Activated CD8-positive, alpha-beta memory T cell treated with anti-CD3 and anti-CD28 coated beads for 48 hours (primary cell): Measurements from ENCODE around the gene BUB1.
"Not testable (repeated sequence)": the region's sequence is repeated elsewhere in the genome, so short reads cannot be mapped to it uniquely, and the experiment has no call there.

ENCODE experiments used
- DNase-seq, 3 experiments: peaks; one replicate each; pipeline ENCODE4 v3.0.0-alpha.2; 2020; ENCODE audit warnings: low read depth in 2 of 3, low spot score in 2 of 3

Gene BUB1

GRCh38 chr2:110691612-110692258 lies 13.9 kb upstream of the BUB1 start:
- DNase-seq = no peak

GRCh38 chr2:110690083-110690965 lies 12.5 kb upstream of the BUB1 start:
- no peak for DNase-seq

DNA sequence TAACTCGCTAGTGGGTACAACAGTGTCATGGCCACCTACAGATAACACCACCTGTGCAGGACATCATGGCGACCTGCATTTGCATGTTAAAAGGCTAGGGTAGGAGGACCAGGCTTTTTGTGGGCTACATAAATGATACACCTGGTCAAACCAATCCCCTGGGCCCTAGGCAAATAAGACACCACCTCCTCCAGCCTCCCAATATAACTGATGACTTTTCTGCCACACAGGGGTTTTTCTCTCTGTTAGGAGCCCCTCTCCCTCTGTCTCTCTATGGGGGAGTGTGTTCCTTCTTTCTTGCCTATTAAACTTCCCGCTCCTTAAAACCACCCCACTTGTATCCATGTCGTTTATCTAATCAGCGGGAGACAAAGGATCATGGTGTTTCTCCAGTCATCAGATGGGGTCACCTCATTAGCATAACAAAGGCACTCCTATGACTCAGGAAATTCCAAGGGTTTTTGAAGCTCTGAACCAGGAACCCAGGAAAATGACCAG lies 10.8 kb upstream of the BUB1 start:
- no peak for DNase-seq

DNA sequence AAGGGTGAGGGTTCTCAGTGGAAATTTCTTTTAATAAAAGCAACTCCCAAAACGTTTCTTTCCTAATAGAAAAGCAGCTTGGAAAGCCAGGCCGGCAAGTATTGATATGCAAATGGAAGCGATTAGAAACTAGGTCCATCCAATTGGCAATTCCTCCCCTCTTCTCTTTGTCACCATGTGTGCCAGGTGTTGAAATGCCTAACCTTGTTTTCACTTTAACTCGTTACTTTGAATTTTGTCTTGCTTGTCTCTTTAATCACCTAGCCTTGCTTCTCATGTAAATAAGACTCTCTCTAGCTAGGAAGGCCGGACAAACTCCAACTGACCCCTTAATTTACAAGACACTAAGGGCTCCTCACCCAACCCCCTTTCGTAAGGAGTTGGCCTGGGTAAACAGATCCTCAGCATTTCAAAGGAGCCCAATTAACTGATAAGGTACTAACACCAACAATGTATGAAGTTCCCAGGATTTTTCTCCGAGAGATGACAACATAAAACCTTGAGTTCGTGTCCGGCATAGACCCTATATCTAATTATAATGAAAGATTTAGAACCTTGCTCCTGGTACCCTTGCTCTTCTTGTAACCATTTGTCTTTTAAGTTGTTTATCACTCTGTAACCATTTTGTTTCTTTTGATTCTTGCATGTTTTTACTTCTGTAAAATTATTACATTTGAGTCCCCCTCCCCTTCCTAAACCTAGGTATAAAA lies 10.1 kb upstream of the BUB1 start:
- DNase-seq = not testable (repeated sequence)

DNA sequence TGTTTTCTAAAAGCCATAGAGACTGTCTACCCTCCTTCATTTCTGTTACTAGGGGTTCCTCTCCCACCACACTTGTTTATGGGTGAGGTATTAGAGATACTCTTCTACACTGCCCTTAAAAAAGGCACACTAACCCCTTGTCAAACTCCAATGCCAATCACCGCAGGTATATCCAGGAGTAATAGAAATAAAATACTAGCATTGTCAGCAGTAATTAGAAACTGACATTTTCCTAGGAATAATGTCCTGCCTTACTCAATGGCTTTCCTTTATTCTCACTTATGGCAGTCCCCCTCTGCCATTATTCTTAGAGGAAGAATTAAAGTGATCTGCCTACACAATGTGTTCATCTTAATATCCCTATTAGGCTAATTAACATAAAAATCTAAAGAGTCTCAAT lies 5.0 kb upstream of the BUB1 start:
- no peak for DNase-seq

- no peak for DNase-seq
These were observed 4.4 kb upstream of the BUB1 start for GRCh38 chr2:110682267-110682666.

GRCh38 chr2:110680709-110681108 lies 2.8 kb upstream of the BUB1 start:
- no peak for DNase-seq

- DNase-seq = no peak
These were observed 2.0 kb upstream of the BUB1 start for GRCh38 chr2:110679865-110680264.

- no peak for DNase-seq
These were observed 1.5 kb upstream of the BUB1 start for GRCh38 chr2:110679337-110679707.

DNA sequence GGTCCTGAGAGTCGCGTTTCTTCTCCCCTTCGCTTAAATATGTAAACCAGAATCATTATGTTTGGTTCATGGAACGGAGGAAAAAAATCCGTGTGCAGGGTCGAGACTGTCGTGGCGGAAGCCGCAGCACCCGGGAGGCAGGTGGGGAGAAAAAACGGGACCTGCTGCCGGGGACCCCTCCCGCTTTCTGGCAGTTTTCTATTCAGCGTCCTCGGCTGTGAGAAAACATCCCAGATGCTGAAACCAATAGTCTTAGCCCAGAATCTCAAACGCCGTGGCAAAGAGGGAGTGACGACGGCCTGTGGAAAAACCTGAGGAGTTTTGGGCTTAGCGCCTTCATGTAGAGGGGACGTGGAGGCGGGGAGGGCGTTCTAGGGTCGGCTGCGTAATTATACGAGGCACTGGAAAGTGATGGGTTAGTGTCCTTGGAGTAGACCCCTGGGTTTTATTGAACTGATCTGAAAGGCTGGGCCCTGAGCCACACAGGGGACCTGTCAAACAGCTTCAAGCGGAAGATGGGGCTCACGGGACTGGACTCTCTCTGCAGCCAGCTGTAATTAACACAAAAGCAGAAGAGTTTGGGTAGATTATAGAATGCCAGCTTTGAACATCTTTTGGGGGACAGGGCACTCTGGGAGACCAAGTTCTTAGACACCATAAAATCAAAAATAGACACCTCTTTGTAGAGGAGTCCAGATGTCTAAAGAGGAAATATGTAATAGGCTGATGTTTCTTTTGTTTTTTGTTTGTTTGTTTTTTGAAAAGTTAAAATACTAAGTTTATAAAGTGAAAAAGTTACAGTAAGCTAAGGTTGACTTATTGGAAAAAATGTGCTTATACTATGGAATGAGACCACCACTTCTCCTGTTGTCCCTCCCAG lies 834 bp upstream of the BUB1 start:
- peak in 1 of 3 experiments; percentile 10 for DNase-seq

- DNase-seq = no peak
These were observed 783 bp downstream of the BUB1 start for GRCh38 chr2:110677080-110677479.

DNA sequence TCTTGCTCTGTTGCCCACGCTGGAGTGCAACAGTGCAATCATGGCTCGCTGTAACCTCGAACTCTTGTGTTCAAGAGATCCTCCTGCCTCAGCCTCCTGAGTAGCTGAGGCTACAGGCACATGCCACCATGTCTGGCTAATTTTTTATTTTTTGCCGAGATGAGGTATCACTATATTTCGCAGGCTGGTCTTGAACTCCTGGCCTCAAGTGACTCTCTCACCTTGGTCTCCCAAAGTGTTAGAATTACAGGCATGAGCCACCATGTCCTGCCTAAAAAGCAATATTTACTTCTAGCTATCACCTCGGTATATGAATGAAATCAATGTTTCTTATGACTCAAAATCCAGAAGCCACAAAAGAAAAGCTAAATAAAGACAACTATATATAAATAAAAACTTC lies 2.2 kb downstream of the BUB1 start:
- no peak for DNase-seq

DNA sequence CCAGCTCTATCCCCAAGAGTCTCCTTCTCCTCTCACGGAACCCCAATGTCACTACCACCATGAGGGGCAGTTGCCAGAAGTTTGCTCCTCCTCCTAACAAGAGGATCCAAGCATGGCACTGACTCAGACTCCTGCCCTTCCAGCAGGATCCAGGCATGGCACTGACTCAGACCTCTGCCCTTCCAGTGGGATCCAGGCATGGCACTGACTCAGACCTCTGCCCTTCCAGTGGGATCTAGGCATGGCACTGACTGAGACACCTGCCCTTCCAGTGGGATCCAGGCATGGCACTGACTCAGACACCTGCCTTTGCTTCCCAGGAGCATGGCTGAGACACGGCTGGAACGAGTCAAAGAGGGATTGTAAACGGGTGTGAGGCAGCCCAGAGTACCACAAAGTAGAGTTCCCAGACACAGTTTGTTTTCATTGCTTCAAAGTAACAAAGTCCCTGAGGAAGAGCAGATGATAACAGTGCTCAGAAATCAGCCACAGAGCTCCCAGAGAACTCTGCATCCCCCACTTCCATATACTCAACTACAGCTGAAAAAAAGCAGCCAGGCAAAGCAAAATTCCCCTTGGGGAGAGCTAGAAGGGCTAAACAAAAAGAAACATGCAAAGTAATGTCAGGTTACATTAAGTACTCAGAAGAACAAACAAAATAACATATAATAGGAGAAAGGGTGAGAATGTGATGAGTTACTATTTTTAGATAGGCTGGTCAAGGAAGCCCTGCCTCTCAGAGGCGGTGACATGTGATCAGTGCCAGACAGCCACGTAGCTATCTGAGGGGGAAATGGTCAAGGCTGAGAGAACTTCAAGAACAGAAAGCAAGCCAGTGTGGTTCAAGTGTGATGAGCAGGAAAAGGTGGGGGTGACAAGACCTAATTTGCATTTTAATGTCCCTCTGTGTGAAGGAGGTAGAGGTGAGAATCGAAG lies 3.0 kb downstream of the BUB1 start:
- DNase-seq = no peak

- no peak for DNase-seq
These were observed 4.7 kb downstream of the BUB1 start for GRCh38 chr2:110673201-110673600.

DNA sequence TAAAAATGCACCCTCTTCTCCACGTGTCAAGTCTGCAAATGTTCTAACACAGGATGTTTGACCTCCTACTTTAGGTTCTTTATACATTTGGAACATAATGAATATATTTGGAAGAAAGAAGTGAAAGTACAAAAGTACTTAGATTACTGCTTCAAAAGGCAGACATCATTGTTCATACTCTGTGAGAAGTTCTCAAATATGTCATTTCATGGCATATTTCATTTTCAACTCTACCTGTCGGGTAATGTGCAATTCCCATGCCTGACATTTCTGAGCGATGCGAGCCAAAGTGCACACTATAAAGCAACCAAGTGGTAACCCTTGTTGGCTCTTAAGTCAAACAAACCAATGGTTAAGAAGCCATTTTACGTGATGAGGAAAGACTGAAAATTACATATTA lies 7.0 kb downstream of the BUB1 start:
- DNase-seq = no peak

DNA sequence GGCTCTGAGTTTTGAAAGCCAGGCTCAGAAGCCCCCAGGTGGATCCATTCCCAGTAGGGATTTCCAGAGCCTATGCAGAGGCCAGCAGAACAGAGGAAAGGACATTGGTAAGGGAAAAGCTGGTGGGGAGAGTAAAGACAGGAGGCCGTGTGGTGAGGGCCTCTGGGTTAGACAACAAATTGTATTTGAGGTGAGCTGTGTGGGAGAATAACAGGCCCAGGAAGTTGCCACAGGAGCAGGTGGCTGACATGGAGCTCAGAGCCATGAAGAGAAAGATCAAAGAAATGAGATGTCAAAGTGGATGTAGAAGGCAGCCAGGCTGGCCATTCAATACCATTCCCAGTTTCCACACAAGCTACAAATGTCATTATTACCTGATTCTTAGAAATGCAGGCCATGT lies 8.8 kb downstream of the BUB1 start:
- DNase-seq = no peak

DNA sequence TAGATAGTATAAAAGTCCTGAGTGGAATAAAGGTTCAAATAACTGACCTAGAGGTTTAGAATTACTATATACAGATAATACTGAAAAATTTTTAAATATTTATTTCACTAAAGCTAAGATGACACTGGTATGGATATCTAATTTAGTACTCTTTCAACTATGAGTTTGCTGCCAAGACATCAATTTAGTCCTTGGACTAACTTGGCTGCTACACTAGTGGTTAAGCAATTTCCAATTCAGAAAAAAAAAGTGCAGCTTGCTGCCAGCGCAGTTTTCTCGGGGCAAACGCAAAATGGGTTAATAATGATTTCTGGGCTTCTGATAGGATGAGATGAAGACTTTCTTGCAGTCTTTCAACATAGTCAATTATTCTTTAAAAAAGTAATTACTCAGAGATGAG lies 10.8 kb downstream of the BUB1 start:
- DNase-seq = no peak

DNA sequence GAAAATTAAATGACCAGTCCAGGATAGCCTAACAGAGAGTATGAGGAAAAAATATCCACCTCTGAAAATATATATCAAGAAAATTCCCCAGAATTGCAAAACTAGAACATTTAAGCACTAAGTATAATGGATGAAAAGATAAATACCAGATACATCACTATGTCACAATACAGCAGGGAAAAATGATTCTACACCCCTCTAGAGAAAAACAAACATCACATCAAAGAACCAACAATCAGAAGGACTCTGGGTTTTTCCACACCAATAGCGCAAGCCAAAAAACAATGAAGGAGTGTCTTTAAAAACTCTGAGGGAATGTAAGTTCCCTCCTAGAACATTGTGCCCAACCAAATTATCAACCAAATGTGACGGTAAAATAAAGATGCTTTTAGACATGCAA lies 13.7 kb downstream of the BUB1 start:
- DNase-seq = no peak

DNA sequence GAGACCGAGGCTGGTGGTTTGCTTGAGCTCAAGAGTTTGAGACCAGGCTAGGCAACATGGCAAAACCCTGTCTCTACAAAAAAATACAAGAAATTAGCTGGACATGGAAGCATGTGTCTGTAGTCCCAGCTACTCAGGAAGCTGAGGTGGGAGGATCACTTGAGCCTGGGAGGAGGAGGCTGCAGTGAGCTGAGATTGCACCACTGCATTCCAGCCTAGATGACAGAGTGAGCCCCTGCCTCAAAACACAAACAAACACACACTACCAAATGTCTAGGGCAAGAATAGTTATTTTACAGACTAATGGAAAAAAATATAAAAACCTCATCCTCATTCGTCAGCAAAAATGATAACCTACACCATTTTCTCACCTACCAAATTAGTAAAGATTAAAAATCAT lies 15.3 kb downstream of the BUB1 start:
- DNase-seq = no peak

GRCh38 chr2:110660558-110660957 lies 17.3 kb downstream of the BUB1 start:
- DNase-seq = no peak
